Trophoblast cell (in vitro differentiated cells and primary cell): ENCODE data around the gene CHCHD6.

Experiments
- DNase-seq, 2 donors: peaks; one replicate each; pipeline ENCODE4 v3.0.0-alpha.2; 2016
- H2AFZ ChIP-seq: 2 replicates; pipeline ENCODE4 v1.6.1; 2013; ENCODE audit warnings: low read length, moderate library complexity, mild to moderate bottlenecking; ENCODE audit not compliant: insufficient read depth, poor library complexity
- H2AK5ac ChIP-seq: 2 replicates; pipeline ENCODE4 v1.6.1; 2013; ENCODE audit warnings: mild to moderate bottlenecking, low read length
- H2BK120ac ChIP-seq: 2 replicates; pipeline ENCODE4 v1.6.1; 2013; ENCODE audit warnings: low read length, mild to moderate bottlenecking, moderate library complexity; ENCODE audit not compliant: insufficient read depth, poor library complexity
- H2BK12ac ChIP-seq: 2 replicates; pipeline ENCODE4 v1.6.1; 2013; ENCODE audit warnings: mild to moderate bottlenecking, low read length, moderate library complexity
- H2BK5ac ChIP-seq: 2 replicates; pipeline ENCODE4 v1.6.1; 2013; ENCODE audit warnings: low read length, low read depth, moderate library complexity, mild to moderate bottlenecking; ENCODE audit not compliant: poor library complexity
- H3K14ac ChIP-seq: 2 replicates; pipeline ENCODE4 v1.6.1; 2013; ENCODE audit warnings: mild to moderate bottlenecking, low read length
- H3K18ac ChIP-seq: 2 replicates; pipeline ENCODE4 v1.6.1; 2013; ENCODE audit warnings: mild to moderate bottlenecking, low read length
- H3K23ac ChIP-seq: 2 replicates; pipeline ENCODE4 v1.6.1; 2013; ENCODE audit warnings: low read length
- H3K27ac ChIP-seq: 2 replicates; pipeline ENCODE4 v1.5.1; 2013; ENCODE audit warnings: low read depth, mild to moderate bottlenecking, inconsistent platforms, low read length, moderate library complexity
- H3K27me3 ChIP-seq: 2 replicates; pipeline ENCODE4 v1.6.1; 2013; ENCODE audit warnings: inconsistent platforms, mild to moderate bottlenecking, low read length, moderate library complexity; ENCODE audit not compliant: insufficient read depth
- H3K36me3 ChIP-seq, 2 experiments: 1 replicate in 1 of 2; 2 replicates in 1 of 2; pipeline ENCODE4 v1.6.1; 2013; ENCODE audit warnings: low read length in 2 of 2, mild to moderate bottlenecking in 2 of 2, moderate library complexity in 1 of 2; ENCODE audit not compliant: insufficient read depth in 2 of 2, control insufficient read depth in 1 of 2
- H3K4ac ChIP-seq: 2 replicates; pipeline ENCODE4 v1.6.1; 2013; ENCODE audit warnings: low read depth, mild to moderate bottlenecking, low read length, moderate library complexity
- H3K4me1 ChIP-seq, 2 experiments: 1 replicate in 1 of 2; 2 replicates in 1 of 2; pipeline ENCODE4 v1.6.1; 2013; ENCODE audit warnings: low read length in 2 of 2, mild to moderate bottlenecking in 2 of 2, moderate library complexity in 1 of 2; ENCODE audit not compliant: insufficient read depth in 2 of 2, control insufficient read depth in 1 of 2
- H3K4me2 ChIP-seq: 2 replicates; pipeline ENCODE4 v1.6.1; 2013; ENCODE audit warnings: inconsistent platforms, mild to moderate bottlenecking, low read length, moderate library complexity
- H3K4me3 ChIP-seq: 2 replicates; pipeline ENCODE4 v1.5.1; 2013; ENCODE audit warnings: mild to moderate bottlenecking, low read depth, low read length, inconsistent platforms
- H3K79me1 ChIP-seq: one replicate; pipeline ENCODE4 v1.6.1; 2013; ENCODE audit warnings: low read length
- H3K79me2 ChIP-seq: 2 replicates; pipeline ENCODE4 v1.6.1; 2013; ENCODE audit warnings: low read length, mild to moderate bottlenecking; ENCODE audit not compliant: control insufficient read depth, insufficient read depth, poor library complexity
- H3K9ac ChIP-seq: 2 replicates; pipeline ENCODE4 v1.6.1; 2013; ENCODE audit warnings: mild to moderate bottlenecking, low read length
- H3K9me3 ChIP-seq: 2 replicates; pipeline ENCODE4 v1.6.1; 2013; ENCODE audit warnings: low read depth, mild to moderate bottlenecking, control low read depth, inconsistent platforms, low read length; ENCODE audit not compliant: insufficient read depth
- H4K12ac ChIP-seq: 2 replicates; pipeline ENCODE4 v1.6.1; 2013; ENCODE audit warnings: low read depth, mild to moderate bottlenecking, low read length, moderate library complexity
- H4K8ac ChIP-seq: 2 replicates; pipeline ENCODE4 v1.6.1; 2013; ENCODE audit warnings: low read depth, mild to moderate bottlenecking, low read length, moderate library complexity
- H4K91ac ChIP-seq: one replicate; pipeline ENCODE4 v1.6.1; 2013; ENCODE audit warnings: low read depth, mild to moderate bottlenecking, low read length, moderate library complexity
- WGBS: extraction: QIAGEN DNeasy Blood & Tissue Kit; methylation state at CpG from one replicate; pipeline ENCODE4 v1.1.7; 2013; ENCODE audit warnings: missing lambda C conversion rate; ENCODE audit not compliant: insufficient read length, insufficient coverage; ENCODE audit errors: extremely low coverage; 5-methylcytosine and 5-hydroxymethylcytosine counted together

CHCHD6 gene

DNA sequence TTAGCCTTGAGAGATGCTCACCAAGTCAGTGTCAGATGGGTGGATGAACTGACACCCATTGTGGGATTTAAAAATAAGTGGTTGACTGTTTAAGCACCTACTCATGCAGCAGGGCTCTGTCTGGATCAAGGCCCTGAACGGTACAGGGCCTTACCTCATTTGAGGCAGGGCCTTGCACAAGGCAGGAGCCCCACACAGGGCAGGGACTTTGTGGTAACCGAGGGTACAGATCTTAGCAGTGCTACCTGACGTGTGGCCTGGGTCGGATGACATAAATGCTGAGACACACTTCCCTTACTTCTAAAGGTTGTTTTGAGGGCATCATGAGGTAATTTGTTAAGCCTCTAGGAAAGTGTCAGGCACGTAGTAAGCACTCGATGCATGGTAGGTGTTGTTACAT, 219.4 kb downstream of the CHCHD6 start:
- H2AFZ ChIP-seq: no peak overlapping the region
- H2BK120ac ChIP-seq: no peak overlapping the region
- no peak overlapping the region for H4K12ac ChIP-seq
- no peak overlapping the region for H3K18ac ChIP-seq
- no peaks in the 10 kb centered on the region for H3K4me1 ChIP-seq
- peaks cover 3% of the 10 kb centered on the region for H3K9me3 ChIP-seq
- H3K4ac ChIP-seq: no peak overlapping the region
- H3K79me2 ChIP-seq: no peaks in the 10 kb centered on the region
- no peak overlapping the region for H3K23ac ChIP-seq
- no peak overlapping the region for H4K91ac ChIP-seq
- H3K79me1 ChIP-seq: no peaks in the 10 kb centered on the region
- no peaks in the 10 kb centered on the region for H3K36me3 ChIP-seq
- H2BK5ac ChIP-seq: no peak overlapping the region
- no peak overlapping the region for H4K8ac ChIP-seq
- H2AK5ac ChIP-seq: no peak overlapping the region
- no peak overlapping the region for H3K4me2 ChIP-seq
- WGBS: no CpG with 5 or more reads among the region's 6 CpGs
- DNase-seq: no peak
- no peak overlapping the region for H3K14ac ChIP-seq
- H3K4me3 ChIP-seq: no peak overlapping the region
- H3K9ac ChIP-seq: no peak overlapping the region
- H3K27me3 ChIP-seq: no peaks in the 10 kb centered on the region
- no peak overlapping the region for H2BK12ac ChIP-seq
- H3K27ac ChIP-seq: no peak overlapping the region

DNA sequence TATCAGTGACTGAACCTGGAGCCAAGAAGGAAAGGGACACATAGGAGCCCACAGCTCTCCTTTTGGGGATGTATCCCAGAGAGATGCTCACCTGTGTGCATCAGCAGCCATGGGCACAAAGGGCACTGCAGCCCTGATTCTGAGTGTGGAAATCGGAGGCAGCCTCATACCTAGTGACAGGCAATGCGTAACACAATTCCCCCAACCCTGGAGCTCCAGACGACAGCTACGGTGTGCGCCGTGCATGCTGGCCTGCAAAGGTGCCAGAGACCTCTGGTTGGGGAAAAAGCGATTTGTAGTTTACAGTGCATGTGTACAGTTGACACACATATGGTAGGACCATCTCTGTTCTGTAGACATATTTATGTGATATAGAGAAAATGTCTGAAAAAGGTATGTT, 219.9 kb downstream of the CHCHD6 start:
- peaks cover 3% of the 10 kb centered on the region for H3K9me3 ChIP-seq
- no peaks in the 10 kb centered on the region for H3K79me2 ChIP-seq
- WGBS: no CpG with 5 or more reads among the region's 7 CpGs
- DNase-seq: no peak
- H2BK120ac ChIP-seq: no peak overlapping the region
- H3K18ac ChIP-seq: no peak overlapping the region
- no peak overlapping the region for H2AFZ ChIP-seq
- H3K27ac ChIP-seq: no peak overlapping the region
- H4K91ac ChIP-seq: no peak overlapping the region
- H4K8ac ChIP-seq: no peak overlapping the region
- no peaks in the 10 kb centered on the region for H3K79me1 ChIP-seq
- no peak overlapping the region for H3K4me3 ChIP-seq
- no peak overlapping the region for H2AK5ac ChIP-seq
- H3K9ac ChIP-seq: no peak overlapping the region
- no peak overlapping the region for H2BK5ac ChIP-seq
- H3K14ac ChIP-seq: no peak overlapping the region
- H2BK12ac ChIP-seq: no peak overlapping the region
- no peaks in the 10 kb centered on the region for H3K36me3 ChIP-seq
- no peaks in the 10 kb centered on the region for H3K27me3 ChIP-seq
- no peak overlapping the region for H3K4ac ChIP-seq
- H4K12ac ChIP-seq: no peak overlapping the region
- no peak overlapping the region for H3K4me2 ChIP-seq
- H3K23ac ChIP-seq: no peak overlapping the region
- no peaks in the 10 kb centered on the region for H3K4me1 ChIP-seq

DNA sequence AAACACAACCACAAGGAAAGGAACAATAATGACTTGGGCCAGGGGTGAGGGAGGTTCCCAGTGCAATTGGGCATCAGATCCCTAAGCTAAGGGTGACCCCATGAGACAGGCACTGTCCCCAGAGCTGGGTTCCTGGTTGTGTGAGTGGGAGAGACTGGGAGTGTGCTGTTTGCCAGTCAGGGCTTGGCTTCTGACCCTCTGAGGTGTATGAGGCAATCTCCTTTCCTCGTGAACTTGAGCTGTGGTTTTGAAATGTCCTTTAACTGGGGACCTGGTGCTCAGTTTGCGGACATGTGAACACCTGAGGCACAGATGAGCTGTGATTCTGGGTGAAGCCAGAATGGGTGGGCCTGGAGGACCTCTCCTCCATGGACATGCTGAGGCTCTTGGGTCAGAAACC, 220.4 kb downstream of the CHCHD6 start:
- no peaks in the 10 kb centered on the region for H3K36me3 ChIP-seq
- no peak overlapping the region for H2AK5ac ChIP-seq
- H4K12ac ChIP-seq: no peak overlapping the region
- no peaks in the 10 kb centered on the region for H3K27me3 ChIP-seq
- H3K14ac ChIP-seq: no peak overlapping the region
- H3K18ac ChIP-seq: no peak overlapping the region
- no peak overlapping the region for H3K27ac ChIP-seq
- no peak overlapping the region for H3K4me2 ChIP-seq
- H3K4me3 ChIP-seq: no peak overlapping the region
- no peaks in the 10 kb centered on the region for H3K79me2 ChIP-seq
- no peak overlapping the region for H3K9ac ChIP-seq
- WGBS: no CpG with 5 or more reads among the region's 2 CpGs
- H4K91ac ChIP-seq: no peak overlapping the region
- H2BK120ac ChIP-seq: no peak overlapping the region
- no peaks in the 10 kb centered on the region for H3K79me1 ChIP-seq
- H2AFZ ChIP-seq: no peak overlapping the region
- no peak for DNase-seq
- no peak overlapping the region for H3K4ac ChIP-seq
- H3K23ac ChIP-seq: no peak overlapping the region
- H3K4me1 ChIP-seq: no peaks in the 10 kb centered on the region
- H2BK12ac ChIP-seq: no peak overlapping the region
- peaks cover 3% of the 10 kb centered on the region for H3K9me3 ChIP-seq
- no peak overlapping the region for H2BK5ac ChIP-seq
- H4K8ac ChIP-seq: no peak overlapping the region

DNA sequence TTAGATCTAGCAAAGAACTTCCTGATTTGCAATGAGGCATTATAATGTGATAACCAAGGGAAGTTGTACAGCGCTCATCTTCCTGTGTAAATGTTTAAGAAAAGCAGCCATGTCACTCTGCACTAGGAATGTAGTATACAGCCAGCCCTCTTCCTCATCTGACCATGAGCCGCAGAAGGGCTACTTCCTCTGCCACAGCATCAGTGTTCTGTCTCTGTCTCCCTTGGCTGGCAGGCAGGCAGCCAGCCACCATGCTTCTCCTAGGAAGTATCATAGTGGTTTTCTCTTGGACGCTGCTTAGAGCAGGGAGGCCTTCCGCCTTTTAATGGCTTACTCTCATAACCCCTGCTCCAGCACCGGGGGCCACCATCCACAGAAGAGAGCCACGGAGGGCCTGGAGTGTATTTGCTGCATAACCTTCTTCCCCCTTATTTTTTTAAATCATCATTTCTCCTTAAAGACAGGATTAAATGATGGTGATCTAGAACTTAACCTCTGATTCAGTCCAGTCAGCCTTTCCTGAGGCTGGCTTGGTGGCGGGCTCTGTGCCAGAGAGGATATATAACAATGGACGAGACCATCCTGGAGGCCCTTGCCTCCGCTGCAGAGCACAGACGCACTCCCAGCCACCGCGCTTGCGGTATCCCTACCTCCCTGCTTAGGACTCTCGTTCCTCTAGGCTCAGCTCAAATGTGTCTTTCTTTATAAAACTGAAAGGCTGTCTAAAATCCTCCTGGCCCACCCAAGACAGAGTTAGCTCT, 221.6 kb downstream of the CHCHD6 start:
- no peak overlapping the region for H3K4me3 ChIP-seq
- no peaks in the 10 kb centered on the region for H3K79me1 ChIP-seq
- H3K27me3 ChIP-seq: no peaks in the 10 kb centered on the region
- no peak overlapping the region for H3K23ac ChIP-seq
- H3K36me3 ChIP-seq: no peaks in the 10 kb centered on the region
- no peak overlapping the region for H3K14ac ChIP-seq
- H3K9me3 ChIP-seq: peaks cover 3% of the 10 kb centered on the region
- no peak overlapping the region for H3K18ac ChIP-seq
- no peak overlapping the region for H2BK5ac ChIP-seq
- WGBS: no CpG with 5 or more reads among the region's 14 CpGs
- no peak overlapping the region for H3K27ac ChIP-seq
- H3K4ac ChIP-seq: no peak overlapping the region
- H3K79me2 ChIP-seq: no peaks in the 10 kb centered on the region
- no peak overlapping the region for H4K91ac ChIP-seq
- H3K4me1 ChIP-seq: peaks cover 0 to 2% of the 10 kb centered on the region in 2 experiments
- no peak overlapping the region for H2BK120ac ChIP-seq
- H2BK12ac ChIP-seq: no peak overlapping the region
- H2AFZ ChIP-seq: no peak overlapping the region
- H3K4me2 ChIP-seq: no peak overlapping the region
- no peak overlapping the region for H4K8ac ChIP-seq
- H4K12ac ChIP-seq: no peak overlapping the region
- H3K9ac ChIP-seq: no peak overlapping the region
- no peak overlapping the region for H2AK5ac ChIP-seq
- DNase-seq: peak in 1 of 2 donors; percentile 18
